Activated CD4-positive, CD25-positive, alpha-beta regulatory T cell treated with anti-CD3 and anti-CD28 coated beads, Interleukin-2, amount 50 U/mL, for 16 hours (primary cell): ENCODE data around the gene KLHL10.
"Not testable (repeated sequence)": the region's sequence is repeated elsewhere in the genome, so short reads cannot be mapped to it uniquely, and the experiment has no call there.

Experiments
- DNase-seq: peaks from one replicate; pipeline ENCODE4 v3.0.0-alpha.2; 2020; ENCODE audit warnings: low read depth, low spot score

KLHL10 gene

GRCh38 chr17:41813152-41813680 lies 24.4 kb upstream of the KLHL10 start:
- no peak for DNase-seq

DNA sequence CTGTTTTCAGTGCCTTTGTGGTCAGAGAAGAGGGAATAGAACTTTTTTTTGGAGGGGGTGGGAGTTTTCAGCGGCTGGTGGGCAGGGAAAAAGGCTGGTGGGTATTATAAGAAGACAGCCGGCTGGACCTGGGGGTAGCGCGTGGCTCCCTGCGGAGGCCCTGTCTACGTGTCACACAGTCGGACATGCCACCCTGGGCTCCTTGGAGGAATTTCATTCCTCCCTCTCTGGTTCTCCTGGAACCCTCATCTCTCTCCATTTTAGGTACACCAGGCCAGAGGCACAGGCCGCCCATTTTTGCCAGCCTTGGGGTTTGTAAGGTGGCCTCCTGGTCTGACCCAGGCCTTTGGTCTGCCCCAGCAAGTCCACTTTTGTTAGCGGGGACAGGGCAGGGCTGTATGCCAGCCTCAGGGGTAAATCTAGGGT lies 23.9 kb upstream of the KLHL10 start:
- no peak for DNase-seq

DNA sequence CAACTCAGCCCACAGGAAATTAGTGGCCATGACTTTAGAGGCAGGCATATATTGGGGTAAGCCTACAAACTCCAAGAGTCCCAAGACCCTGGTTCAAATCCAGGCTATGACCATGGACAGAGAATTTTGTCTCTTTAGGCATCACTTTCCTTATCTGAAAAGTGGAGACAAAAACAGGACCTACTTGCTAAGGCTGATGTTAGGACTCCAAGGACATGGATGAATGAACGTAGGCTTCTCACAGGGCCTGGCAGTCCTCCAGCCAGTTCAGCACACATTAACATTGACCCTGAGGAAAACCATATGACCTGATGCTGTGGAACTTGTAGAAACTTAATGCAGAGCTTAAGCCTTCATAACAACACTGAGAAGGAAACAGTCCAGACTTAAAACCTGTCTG lies 23.4 kb upstream of the KLHL10 start:
- no peak for DNase-seq

GRCh38 chr17:41816637-41817320 lies 20.8 kb upstream of the KLHL10 start:
- DNase-seq, result no peak

DNA sequence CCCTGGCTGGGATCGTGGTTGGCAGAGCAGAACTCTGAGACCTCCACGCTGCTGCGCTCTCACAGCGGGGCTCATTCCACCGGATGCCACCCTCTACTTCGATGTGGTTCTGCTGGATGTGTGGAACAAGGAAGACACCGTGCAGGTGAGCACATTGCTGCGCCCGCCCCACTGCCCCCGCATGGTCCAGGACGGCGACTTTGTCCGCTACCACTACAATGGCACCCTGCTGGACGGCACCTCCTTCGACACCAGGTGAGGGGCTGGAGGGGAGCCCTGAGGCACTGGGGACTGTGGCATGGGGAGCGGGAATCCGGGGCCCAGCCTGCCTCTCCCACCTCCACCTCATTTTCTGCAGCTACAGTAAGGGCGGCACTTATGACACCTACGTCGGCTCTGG lies 19.6 kb upstream of the KLHL10 start:
- DNase-seq, result no peak

DNA sequence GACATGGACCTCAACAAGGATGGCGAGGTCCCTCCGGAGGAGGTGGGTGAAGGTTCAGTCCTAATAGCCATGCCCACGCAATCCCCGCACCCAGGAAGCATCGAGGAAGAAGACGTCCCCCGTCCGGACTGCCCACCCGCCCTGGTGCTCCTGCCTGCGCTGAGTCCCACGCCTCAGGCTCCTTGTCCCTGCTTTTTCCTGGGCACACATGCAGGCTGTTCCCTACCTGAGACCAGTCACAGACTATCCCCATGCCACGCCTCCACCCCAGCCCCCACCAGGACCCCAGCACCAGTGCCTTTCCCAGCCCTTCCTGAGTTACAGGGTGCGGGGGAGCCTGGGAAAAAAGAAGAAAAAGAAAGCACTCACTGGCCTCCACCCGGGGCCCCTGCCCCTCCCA lies 15.8 kb upstream of the KLHL10 start:
- DNase-seq, result no peak

GRCh38 chr17:41822216-41823140 lies 15.1 kb upstream of the KLHL10 start:
- DNase-seq, result no peak

DNA sequence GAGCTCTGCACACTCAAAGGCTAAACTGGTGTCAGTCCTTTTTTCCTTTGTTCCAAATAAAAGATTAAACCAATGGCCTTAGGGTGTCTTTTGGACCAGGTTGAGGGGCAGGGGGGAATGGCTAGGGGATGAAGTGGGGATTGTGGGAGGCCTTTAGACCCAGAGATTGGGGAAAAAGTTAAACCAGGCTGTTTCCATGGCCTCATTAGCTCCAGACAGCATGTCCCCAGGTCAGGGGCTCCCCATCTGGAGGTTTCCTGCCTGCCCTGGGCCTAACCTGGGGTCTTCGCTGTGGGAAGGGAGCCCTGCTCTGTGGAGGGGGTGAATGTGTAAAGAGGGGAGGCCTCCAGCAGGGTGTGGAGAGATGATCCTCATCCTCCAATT lies 14.5 kb upstream of the KLHL10 start:
- no peak for DNase-seq

GRCh38 chr17:41823580-41823979 lies 14.0 kb upstream of the KLHL10 start:
- DNase-seq, result no peak

DNA sequence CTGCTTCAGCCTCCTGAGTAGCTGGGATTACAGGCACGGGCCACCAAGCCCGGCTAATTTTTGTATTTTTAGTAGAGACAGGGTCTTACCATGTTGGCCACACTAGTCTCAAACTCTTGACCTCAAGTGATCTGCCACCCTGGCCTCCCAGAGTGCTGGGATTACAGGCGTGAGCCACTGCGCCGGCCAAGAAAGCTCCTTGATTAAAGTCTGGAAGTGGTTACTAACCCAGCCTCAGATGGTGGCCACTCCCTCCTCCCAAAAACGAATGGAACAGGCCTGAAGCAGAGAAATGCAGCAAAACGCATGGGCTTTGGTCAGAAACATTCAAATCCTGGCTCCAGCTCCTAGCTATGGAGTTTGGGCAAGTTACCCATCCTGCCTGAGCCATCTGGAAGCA lies 13.5 kb upstream of the KLHL10 start:
- no peak for DNase-seq

DNA sequence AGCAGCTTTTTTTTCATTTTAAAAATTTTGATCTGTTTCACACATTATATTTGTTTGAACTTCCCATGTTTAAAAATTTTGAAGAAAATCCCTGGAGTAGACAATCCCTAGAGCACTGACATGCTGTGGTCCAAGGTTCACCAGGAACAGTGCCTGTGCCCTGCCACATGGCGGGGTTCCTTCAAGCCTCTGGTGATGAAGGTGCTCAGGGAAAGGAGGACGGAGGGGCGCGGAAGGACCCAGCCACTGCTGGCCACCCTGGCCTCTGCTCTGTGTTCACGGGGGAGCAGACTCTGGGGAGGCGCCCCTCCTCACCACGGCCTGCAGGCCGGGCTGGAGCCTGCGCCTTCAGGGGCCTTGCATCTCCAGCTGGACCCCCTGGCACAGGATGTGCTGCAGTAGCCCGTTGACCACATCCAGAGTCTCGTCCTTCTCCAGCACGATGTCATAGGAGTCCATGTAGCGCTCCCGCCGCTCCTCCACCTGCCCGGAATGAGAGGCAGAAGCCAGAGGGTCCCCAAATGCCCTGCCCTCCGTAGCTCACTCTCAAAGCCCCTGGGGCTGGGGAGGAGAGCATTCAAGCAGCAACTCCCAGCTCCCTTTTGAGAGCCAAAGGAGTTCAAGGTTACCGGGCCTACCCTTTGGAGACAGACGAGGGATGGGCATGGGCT lies 12.3 kb upstream of the KLHL10 start:
- no peak for DNase-seq

DNA sequence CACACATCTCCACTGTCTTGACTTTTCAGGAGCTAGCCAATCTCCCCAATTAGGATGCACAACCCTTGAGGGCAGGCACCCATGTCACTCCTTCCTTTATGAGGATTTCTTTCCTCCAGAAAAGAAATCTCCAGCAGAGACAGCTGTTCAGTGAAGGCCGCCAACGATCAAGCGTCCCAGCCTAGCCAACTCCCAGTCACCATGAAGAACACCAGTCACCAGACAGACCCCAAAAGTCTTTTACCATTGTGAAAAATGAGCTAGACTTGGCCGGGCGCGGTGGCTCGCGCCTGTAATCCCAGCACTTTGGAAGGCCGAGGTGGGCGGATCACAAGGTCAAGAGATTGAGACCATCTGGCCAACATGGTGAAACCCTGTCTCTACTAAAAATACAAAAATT lies 7.7 kb upstream of the KLHL10 start:
- DNase-seq, result not testable (repeated sequence)

GRCh38 chr17:41835214-41835799 lies 2.3 kb upstream of the KLHL10 start:
- no peak for DNase-seq

- DNase-seq, result peak; percentile 21
Observed at GRCh38 chr17:41835800-41836549, 1.6 kb upstream of the KLHL10 start, which contains the start of gene NT5C3B. NT5C3B (minus strand) TSS chr17:41836232; CDS start chr17:41836193, 39 bp downstream.

DNA sequence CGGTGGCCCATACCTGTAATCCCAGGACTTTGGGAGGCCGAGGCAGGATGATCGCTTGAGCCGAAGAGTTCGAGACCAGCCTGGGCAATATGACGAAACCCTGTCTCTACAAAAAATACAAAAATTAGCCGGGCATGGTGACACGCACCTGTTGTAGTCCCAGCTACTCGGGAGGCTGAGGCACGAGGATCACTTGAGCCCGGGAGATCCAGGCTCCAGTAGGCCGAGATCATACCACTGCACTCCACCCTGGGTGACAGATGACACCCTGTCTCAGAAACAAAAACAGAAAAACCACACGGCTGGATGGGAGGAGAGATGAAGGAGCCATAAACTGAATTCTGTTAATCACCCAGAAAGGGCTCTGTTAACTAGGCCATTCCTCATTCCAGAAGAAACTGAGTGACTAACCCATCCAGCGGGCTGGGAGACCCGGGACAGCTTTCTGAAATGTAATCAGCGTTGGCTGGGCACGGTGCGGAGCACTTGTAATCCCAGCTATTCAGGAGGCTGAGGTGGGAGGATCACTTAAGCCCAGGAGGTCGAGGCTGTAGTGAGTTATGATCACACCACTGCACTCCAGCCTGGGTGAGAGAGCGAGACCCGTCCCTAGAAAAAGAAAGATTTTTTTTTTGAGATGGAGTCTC lies 952 bp upstream of the KLHL10 start:
- DNase-seq, result no peak

DNA sequence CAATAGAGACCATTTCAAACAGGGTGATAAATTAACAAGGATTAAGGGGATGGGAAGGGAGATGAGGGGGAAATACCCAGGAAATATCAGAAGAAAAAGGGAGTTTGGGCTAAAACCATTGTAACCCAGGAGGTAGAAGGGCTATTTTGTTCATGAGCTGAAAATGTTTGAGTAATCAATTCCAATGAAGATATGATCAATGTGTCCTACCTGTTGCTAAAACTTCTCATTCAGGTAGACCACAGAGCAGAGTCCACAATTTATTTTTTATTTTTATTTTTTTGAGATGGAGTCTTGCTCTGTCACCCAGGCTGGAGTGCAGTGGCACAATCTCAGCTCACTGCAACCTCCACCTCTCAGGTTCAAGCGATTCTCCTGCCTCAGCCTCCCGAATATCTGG lies 1.8 kb downstream of the KLHL10 start:
- DNase-seq, result not testable (repeated sequence)

DNA sequence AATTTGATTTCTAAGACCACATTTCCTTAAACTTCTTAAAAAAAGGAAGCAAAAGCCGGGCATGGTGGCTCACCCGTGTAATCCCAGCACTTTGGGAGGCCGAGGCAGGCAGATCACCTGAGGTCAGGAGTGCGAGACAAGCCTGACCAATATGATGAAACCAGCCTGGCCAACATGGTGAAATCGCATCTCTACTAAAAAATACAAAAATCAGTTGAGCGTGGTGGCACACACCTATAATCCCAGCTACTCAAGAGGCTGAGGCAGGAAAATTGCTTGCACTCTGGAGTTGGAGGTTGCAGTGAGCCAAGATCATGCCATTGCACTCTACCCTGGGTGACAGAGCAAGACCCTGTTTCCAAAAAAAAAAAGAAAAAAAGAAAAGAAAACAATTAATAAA lies 3.2 kb downstream of the KLHL10 start:
- DNase-seq, result not testable (repeated sequence)

DNA sequence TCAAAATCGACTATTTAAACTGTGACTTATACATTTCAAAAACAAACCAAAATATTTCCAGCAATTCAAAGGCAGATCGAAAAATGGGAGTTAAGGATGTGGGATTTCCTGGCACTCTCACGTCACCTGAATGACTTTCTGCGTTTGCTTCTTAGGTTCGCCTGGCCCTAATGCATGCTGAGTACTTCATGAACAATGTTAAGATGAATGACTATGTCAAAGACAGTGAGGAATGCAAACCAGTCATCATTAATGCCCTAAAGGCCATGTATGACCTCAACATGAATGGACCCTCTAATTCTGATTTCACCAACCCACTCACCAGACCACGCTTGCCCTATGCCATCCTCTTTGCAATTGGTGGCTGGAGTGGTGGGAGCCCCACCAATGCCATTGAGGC lies 7.3 kb downstream of the KLHL10 start:
- DNase-seq, result no peak

DNA sequence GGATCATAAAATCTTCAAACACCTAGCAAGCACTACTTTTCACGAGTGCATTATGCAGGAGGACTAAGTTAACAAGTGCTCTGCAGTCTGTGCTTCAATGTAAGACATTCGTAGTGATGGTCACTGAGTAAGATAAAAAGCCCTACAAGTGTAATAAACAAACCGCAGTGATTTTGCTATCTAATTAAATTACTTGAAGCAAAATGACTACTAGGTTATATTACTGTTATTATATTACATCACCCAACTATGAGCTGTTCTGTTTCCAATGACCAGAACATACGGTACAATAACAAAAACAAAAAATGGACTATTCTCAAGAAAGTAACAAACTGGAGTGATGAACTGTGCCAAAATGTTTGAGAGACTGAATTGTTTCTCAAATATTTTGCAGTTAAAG lies 11.2 kb downstream of the KLHL10 start:
- no peak for DNase-seq

GRCh38 chr17:41849251-41849990 lies 11.8 kb downstream of the KLHL10 start:
- no peak for DNase-seq
